NCI-H2227 treated with DMSO at 0.1 percent for 48 hours (cell line): ENCODE data around the gene SVOPL.

ENCODE experiments used
- DNase-seq: peaks from one replicate; lab custom pipeline; 2025; lab: John Stamatoyannopoulos, UW

The SVOPL gene

DNA sequence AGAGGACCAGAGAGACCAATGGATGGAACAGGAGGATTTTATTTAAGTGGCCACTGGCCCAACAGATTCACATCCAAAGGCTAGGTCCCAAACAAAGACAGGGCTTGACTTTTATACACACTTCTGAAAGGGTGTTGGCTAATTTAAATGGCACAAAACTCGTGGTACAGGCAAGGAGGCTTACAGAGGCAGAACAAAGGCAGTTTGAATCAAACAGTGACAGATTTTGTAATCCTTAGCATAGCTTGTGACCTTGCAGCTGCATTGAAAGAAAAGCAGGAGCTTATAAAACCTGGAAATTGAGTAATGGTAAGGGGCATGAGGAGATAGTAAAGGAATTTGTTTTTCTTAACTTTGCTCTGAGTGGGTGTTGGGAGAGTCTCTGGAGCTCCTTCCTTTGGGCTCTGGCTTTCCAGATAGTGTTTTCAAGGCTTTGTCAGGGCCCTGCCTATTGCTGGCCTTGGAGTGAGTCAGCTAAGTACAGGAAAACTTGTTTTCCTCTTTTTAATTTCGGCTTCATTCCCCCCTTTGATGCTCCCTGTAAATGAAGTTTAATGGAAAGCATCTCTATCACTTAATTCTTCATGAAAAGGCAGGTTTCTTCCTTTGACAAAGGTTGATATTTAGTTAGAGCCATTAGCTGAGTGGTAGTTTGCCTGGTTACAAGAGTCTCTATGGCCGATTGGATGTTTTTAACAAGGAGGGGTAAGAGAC, 144.2 kb downstream of the SVOPL start:
- DNase-seq = no peak

- no peak for DNase-seq
These were observed 145.5 kb downstream of the SVOPL start for GRCh38 chr7:138555684-138556083.

- DNase-seq = no peak
These were observed 146.5 kb downstream of the SVOPL start for GRCh38 chr7:138554674-138555073.

DNA sequence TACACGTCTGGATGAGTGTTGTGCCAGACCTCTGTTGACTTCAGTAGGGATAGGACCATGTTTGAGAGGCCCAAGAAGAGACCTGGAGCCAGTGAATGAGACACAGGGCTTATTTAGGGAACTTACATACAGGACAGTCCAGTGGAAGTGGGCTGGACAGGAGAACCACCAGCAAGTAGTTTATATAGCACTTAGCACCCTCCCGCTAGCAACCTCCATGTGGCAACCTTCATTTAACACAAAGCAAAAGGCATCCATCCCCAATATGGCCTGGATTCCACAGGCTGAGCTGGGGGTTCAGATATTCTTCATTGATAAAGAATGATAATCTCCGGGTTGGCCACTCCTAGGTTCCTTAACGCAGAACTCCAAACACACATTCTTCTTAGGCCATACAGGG, 147.4 kb downstream of the SVOPL start:
- no peak for DNase-seq

- no peak for DNase-seq
These were observed 150.1 kb downstream of the SVOPL start for GRCh38 chr7:138551102-138551501.

- no peak for DNase-seq
These were observed 150.8 kb downstream of the SVOPL start for GRCh38 chr7:138550337-138550736.

GRCh38 chr7:138549082-138549481, 152.1 kb downstream of the SVOPL start:
- DNase-seq = no peak

DNA sequence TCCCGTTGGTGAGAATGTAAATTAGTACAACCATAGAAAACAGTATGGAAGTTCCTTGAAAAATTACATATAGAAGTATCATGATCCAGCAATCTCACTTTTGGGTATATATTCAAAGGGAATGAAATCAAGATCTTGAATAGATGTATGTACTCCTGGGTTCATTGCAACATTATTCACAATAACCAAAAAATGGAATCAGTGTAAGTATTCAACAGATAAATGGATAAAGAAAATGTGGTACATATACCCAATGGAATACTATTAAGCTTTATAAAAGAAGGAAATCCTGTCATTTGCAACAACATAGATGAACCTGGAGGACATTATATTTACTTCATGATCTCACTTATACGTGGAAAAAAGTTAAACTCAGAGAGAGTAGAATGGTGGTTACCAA, 154.3 kb downstream of the SVOPL start:
- DNase-seq = no peak

DNA sequence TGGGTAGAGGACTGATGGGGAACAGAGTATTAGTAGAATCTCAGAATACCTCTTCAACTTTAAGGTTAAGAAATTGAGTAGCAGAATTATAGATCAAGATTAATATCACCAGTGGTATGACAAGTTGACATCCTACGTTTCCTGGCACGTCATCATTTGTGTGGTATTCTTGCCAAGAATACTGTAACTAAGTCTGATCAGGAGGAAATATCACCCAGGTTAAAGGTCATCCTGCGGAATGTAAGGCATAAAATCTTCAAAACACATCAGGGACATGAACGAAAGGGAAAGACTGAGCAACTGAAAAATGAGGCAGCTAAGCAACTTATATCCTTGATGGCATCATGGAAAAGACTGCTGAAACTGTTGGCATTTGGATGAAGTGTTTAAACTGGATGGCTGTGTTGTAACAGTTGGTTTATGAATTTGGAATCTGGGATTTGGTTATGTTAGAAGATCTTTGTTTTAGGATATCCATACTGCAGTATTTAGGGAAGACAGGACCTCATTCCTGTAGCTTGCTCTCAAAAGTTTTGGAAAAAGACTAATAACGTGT, 155.0 kb downstream of the SVOPL start:
- no peak for DNase-seq

DNA sequence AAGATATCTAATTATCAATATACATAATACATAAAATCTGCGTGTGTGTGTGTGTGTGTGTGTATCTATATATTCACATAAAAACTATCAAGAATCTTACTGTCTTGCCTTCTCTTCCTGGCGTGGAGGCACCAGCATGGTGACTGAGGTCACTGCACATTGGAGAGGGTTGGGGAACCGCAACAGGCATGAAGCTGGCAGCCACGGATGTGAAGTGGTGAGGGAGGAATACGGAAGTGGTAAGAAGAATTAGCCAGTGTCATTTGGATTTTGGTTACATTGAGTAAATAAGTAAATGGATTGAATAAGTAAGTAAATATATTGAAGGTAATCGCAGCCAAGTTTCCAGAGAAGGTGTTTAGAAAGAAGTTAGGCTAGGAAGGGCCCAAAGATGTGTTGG, 156.0 kb downstream of the SVOPL start:
- DNase-seq = no peak
